Stimulated activated CD4-positive, alpha-beta T cell treated with anti-CD3 and anti-CD28 coated beads, Interleukin-15, amount 100 ng/mL, for 24 hours (primary cell): ENCODE measurements around the gene C13orf46.

Source experiments
- DNase-seq: peaks from one replicate; pipeline ENCODE4 v3.0.0-alpha.2; 2020

The C13orf46 gene

GRCh38 chr13:114009590-114010400, 35.9 kb upstream of the C13orf46 start:
- no peak for DNase-seq

DNA sequence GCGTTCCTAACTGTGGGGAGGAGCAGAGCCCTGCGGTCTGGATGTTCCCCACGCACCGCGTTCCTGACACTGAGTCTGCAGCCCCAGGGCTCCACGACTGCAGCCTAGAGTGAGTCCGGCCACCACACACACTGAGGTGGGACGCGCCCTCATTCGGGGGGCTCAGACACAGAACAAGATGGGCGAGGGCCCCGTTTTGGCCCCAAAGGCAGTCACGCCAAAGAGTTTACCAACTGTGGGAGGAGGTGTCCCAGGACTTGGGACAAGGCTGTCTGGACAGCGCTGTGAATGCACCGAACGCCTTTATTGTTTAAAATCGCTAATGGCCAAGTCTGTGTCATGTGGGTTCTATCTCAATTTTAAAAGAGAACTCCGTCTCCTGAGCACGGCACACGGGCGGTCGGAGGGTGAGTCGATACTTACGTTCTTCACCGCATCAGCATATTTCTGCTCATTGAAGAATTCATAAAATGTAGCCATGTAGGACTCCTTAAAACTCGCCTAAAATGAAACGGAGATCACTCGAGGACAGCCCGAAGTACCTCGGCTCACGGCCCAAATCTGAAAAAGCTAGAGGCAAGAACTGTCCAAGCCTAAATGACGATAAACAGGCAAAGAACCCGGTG, 35.2 kb upstream of the C13orf46 start:
- DNase-seq: no peak

GRCh38 chr13:114007566-114007965, 33.7 kb upstream of the C13orf46 start:
- DNase-seq: no peak

DNA sequence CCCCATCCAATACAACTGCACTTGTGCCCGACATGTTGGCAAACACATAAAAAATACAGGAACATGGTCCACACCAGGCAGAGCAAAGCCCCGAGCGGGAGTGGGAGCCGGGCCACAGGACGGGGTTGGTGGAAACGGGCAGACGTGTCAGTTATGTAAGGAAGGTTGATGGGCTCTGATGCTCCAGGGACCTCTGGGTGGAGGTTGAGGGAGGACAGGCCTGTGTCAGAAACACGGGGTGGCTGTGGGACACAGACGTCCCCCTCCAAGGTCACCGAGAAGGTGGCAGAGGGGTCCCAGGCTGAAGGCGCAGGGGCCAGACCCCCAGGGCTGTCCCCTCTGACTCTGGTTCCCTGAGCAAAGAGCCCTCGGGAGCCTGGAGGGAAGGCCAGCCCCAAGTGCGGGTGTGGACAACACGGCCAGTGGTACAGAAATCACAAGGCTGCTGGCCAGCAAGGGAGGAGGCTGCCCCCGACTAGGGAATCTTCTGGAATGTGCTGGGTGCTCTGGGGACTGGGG, 31.4 kb upstream of the C13orf46 start:
- DNase-seq: no peak

DNA sequence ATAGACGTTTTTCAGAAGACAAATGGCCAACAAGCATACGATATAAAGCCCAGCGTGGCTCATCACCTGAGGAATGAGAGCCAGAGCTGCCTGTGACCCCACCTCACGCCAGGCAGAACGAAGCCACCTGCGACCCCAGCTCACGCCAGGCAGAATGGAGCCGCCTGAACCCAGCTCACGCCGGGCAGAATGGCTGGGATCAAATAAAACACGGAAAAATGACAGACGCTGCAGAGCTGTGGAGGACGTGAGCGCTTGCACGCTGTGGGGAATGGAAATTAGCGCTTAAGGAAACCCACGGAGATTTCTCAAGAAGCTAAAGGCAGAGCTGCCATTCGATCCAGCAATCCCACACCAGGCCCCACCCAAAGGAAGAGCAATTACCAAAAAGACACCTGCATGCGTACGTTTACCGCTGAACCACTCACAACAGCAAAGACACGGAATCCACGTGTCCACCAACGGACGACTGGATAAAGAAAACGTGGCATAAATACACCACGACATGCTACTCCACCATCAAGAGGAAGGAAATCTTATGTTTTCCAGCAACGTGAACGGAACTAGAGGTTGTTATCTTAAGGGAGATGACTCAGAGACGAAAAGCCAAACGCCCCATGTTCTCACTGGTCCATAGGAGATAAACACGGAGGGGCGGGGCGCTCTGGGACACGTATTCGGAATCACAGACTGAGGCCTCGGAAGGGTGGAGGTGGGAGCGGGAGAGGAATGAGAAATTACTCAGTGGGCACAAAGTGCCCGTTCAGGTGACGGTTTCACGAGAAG, 30.7 kb upstream of the C13orf46 start:
- no peak for DNase-seq

DNA sequence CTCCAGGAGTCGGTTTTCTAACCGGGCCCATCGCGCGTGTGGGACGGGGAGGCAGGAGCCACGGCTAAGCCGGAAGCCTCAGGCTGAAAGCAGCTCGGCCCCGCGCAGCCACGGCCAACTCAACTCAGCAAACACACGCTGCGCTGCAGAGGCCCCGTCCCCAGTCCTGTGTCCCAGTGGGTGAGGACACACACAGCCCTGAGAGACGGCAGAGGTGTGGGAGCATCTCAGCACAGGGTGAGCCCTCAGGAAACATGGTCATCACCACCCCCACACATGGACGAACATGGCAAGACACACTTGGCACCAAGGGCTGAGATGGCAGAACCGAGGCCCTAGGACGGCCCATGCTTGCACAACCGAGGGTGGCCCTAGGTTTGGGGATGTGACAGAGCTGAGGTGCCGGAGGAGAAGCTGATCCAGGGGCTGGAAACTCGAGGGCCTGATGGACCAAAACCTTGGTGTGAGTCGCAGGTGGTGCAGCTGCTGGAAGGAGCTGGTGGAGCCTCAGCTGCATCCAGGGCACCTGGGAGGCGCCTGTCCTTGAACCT, 29.0 kb upstream of the C13orf46 start:
- DNase-seq: no peak

DNA sequence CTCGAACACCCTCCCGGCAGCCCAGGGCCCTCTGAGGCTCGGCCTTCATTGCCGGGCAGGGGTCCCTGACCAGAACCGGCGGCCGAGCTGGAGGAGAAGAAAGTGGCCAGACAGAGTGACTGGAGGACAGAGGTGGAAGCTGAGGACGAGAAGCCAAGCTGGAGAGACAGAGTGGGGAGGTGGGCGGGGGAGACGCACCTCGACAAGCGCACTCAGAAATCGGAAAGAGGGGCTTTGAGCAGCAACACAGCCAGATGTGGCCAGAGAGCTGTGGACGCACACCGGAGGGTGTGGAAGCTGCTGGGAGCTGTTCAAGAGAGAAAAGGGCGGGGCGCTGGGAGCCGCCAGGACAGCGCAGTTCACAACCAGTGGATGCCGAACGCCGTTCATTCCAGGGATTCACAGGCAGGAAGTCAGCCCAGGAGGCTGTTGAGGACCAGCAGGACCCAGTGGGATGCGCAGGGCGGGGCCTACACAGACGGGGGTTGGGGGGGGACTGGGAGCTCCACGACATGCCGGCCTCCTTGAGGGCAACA, 28.2 kb upstream of the C13orf46 start:
- DNase-seq: no peak

- DNase-seq: no peak
Measured at GRCh38 chr13:114001331-114002008, 27.6 kb upstream of the C13orf46 start.

GRCh38 chr13:114000151-114001040, 26.5 kb upstream of the C13orf46 start:
- DNase-seq: no peak

DNA sequence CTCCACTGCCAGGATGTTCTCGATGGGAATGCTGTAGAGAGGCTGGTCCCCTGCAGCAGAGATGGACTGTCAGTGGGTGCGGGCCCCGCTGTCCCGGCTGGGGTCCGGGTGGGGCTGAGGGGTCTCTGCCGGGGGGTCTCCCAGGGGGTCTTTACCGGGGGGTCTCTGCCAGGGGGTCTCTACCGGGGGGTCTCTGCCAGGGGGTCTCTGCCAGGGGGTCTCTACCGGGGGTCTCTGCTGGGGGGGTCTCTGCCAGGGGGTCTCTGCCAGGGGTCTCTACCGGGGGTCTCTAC, 25.7 kb upstream of the C13orf46 start:
- DNase-seq: no peak

DNA sequence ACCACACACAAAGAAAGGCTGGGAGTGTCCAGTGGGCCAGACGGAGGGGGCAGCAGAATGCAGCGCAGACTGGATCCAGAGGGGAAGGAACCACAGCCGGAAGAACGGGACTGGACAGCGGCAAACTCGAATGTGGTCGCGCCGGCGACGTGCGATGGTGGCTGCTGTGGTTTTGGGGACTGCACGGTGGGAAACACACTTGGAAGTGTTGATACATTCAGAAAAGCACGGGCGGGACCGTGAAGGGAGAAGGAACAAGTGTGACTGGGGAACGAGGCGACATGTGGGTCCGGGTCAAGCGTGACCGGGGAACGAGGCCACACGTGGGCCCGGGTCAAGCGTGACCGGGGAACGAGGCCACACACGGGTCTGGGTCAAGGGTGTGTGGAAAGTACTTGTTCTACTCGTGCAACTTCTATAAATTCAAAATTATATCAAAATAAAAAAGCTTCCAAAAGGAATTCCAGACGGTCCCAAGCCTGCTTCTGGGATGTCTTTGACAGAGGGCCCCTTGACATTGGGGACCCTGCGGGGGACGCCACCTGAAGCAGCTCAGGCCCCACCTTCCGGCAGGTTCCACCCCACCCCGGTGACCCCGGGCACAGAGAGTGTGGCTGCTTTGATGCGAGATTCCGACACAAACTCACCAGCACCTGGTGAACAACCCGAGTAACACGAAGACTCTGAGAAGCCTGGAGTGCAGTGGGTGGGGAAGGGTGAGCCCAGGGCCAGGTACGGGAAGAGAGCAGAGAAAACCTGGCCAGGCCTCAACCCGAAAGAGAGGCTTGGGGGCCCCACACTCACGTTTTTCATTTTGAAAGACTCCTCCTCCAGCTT, 25.1 kb upstream of the C13orf46 start:
- DNase-seq: no peak

DNA sequence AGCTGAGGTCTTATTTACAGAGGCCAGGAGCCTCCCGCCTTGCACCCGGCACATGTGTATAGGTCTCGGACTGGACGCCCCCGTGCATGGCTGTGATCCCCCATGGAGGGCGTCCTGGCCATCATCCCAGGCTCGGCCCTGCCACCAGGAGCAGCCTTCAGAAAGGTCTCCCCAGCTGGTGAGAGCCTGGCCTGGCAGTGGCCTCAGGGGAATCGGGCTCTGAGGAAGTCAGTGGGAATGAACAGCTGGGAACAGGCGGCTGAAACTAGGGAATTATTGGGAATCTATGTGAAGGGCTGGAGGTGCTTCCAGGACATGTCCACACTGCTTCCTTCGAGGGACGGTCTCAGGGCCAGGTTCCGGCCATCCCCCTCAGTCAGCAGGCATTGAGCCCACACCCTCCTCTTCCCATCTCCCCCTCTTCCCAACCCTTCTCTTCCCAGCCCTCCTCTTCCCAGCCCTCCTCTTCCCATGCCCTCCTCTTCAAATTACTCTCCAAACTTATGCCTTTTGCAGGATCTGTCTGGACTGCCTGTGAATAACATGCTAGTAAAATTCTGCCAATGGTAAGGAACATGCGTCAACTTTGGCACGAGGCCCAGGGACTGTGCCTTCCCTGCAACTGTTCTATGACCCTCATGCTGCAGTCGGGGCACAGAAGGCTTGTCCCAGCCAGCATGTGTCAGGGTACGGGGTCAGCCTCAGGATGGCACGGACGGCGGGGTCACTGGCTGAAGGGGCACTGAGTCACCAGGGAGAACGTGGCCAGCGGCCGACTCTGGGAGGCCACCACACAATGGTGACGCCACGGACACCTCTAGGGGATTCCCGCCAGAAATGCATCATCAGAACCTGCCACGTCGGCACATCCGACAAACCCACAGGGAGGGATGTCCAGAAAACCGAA, 24.2 kb upstream of the C13orf46 start:
- no peak for DNase-seq

DNA sequence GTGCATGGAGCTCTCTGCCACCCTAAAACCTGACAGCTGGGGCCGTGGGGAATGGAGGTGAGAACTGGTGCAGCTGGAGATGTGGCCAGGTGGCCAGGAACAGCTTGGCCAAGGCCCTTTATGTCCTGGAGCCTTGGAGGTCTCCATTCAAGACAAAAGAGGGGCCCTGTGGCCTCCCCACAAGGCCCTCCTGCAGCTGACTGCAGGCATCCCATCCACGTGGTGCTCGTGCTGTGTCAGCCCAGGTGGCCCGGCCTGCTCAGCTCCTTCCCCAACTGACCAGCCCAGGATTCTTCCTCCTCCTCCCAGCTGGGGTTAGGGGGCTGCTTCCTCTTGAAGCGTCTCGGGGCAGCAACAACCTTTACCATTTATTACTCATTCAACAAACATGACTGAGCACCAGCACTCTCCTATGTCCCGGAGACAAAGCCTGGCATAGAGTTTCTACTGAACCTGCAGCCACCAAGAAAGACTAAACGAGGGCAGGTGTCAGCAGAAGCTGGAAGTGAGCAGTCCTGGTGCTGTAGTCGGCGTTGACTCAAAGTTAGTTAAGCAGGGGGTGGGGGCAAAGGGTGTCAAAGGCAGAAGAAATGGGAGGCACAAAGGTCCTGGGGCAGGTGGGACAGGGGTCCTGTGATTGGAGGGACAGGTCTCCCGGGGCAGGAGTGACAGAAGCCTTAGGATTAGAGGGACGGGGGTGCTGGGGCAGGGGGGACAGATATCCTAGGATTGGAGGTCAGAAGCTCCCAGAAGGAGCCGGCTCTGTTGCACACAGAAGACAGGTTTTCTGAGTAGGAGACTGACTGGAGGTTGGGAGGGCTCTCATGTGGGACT, 23.3 kb upstream of the C13orf46 start:
- DNase-seq: no peak

DNA sequence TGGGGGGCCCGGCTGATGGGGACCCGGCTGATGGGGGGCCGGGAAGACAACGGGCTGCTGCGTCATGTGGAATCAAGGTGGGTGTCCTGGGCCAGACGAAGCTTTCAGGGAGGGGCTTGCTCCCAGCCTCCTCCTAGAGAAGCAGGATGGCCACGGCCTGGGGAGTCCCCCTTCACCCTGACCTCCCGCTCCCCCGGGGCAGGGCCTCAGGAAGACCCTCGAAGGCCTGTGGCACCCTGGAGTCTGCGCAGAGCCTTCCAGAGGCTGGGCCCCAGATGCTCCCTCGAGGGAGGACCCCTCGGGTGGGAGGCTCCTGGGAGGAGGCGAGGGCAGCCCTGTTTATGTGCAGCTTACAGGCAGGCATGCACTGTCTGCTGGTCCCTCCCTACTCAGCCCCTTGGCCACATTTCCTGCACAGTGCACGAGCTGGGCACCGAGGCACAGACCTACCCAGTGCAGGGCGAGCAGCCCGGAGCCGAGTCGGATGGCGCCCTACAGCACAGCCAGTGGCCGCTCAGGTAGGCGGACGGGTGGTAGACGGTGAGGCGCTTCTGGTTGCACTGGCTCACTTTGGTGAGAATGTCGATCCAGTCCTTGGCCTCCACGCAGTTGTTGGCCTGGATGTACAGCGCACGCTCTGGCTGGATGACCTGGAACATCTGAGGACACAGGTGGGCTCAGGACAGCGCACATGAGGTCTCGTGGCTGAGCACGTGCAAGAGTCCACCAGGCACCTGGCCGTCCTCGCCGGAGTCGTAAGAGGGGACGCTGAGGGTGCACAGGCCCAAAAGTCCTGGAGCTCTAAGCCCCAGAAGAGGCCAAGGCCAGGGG, 22.4 kb upstream of the C13orf46 start:
- DNase-seq: no peak

- no peak for DNase-seq
Measured at GRCh38 chr13:113995051-113995601, 21.2 kb upstream of the C13orf46 start.

DNA sequence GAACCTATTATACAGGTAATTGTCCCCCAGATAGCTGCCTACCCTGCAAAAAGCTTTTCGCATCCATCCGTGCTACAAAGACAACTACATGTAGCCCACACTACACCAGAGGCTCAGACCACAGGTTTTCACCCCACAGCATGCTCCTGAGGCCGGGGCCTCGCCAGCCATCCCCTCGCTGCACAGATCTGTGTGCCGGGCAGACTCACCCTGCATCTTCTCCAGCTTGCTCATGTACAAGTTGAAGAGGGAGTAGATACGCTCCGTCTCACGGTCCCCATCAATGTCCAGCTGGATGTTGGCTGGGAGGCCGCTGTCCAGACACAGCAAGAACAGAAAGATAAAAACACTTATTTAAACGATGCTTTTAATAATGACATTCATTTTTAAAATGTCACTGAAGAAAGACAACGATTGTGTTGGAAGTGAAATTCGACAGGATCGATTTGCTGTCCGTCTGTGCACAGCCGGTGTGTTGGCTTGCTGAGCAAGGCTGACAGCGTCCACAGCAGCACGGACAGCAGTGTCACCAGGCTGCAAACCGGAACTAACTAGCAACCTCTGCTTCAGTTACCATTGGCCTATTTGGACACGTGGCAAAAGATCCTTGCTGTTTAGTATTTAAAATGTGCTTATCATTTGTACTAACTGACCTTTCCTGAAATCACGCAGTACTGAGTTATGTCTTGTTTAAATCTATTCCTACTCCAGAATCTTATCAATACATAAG, 18.6 kb upstream of the C13orf46 start:
- DNase-seq: no peak
